ENCODE data around the gene MAP4K2. TPM values are rescaled to one million over a fixed set of nuclear protein-coding genes. Genes with fewer than 3 reads are reported as not detected.

The MAP4K2 gene
- total and polyA plus RNA-seq, 2 of the 13 experiments (the other 11 are each of a cell fraction or from before 2014, with no cell fraction given) = 8.3 to 17.6 TPM

DNA sequence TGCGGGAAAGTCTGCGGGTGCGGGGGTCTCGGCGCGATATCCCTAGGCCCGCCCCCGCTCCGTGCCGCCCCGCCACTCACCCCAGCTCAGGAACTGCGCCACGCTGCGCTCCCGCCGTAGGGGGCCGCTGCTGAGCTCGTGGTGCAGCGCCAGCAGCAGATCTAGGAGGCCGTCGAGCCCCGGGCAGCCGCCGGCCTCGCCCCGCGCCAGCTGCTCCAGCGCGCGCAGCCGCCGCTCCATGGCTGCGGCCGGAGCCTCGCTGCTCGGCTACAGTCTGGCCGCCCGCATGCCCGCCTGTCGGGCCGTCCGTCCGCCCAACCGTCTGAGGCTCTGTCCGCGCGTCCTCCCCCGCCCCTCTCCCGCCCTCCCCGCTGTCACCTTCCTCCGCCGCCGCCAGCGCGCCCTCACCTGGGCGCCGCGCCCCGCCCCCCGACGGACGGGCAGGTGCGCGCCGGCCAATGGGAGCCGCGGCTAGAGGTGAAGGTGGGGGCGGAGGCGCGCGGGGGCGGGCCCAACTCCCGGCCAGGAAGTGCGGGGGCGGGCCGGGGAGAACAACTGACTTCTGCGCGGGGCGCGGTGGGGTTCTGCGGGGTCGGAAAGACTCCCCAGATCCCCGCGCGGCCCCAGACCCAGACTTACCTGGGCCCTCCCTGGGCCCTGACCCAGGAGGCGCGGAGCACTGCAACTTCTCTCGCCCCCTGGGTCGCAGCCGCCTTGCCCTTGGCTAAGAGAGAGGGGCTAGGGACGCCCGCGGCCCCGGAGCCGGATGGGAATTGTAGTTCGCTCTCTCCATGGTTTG lies 41.5 kb upstream of the MAP4K2 start, which contains the start of gene CDC42BPG (continued):
- TF ChIP-seq HNRNPLL (IDR thresholded peaks at IDR 0.05; ENCODE audit: low read depth, low read length, poor library complexity, severe bottlenecking) = peak; percentile 89
- 0 out of 2 replicates have a peak, but pooled peaks have one; percentile 55 for TF ChIP-seq ZNF788 (CRISPR knock-in tag; IDR thresholded peaks at IDR 0.05; ENCODE audit: borderline replicate concordance)
- TF ChIP-seq CTCF (CRISPR knock-in tag; IDR thresholded peaks at IDR 0.05) = peak; percentile 58
- TF ChIP-seq ZNF468 (CRISPR knock-in tag; IDR thresholded peaks at IDR 0.05) = no peak
- no peak for TF ChIP-seq SOX6 (IDR thresholded peaks at IDR 0.05)
- TF ChIP-seq SOX6 (CRISPR knock-in tag; IDR thresholded peaks at IDR 0.05) = no peak
- TF ChIP-seq, protein P1, sequence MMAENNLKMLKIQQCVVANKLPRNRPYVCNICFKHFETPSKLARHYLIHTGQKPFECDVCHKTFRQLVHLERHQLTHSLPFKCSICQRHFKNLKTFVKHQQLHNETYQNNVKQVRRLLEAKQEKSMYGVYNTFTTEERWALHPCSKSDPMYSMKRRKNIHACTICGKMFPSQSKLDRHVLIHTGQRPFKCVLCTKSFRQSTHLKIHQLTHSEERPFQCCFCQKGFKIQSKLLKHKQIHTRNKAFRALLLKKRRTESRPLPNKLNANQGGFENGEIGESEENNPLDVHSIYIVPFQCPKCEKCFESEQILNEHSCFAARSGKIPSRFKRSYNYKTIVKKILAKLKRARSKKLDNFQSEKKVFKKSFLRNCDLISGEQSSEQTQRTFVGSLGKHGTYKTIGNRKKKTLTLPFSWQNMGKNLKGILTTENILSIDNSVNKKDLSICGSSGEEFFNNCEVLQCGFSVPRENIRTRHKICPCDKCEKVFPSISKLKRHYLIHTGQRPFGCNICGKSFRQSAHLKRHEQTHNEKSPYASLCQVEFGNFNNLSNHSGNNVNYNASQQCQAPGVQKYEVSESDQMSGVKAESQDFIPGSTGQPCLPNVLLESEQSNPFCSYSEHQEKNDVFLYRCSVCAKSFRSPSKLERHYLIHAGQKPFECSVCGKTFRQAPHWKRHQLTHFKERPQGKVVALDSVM (CRISPR knock-in tag; IDR thresholded peaks at IDR 0.05) = peak; percentile 36; the same call in 1 of the 2 replicates
- TF ChIP-seq, protein P2, sequence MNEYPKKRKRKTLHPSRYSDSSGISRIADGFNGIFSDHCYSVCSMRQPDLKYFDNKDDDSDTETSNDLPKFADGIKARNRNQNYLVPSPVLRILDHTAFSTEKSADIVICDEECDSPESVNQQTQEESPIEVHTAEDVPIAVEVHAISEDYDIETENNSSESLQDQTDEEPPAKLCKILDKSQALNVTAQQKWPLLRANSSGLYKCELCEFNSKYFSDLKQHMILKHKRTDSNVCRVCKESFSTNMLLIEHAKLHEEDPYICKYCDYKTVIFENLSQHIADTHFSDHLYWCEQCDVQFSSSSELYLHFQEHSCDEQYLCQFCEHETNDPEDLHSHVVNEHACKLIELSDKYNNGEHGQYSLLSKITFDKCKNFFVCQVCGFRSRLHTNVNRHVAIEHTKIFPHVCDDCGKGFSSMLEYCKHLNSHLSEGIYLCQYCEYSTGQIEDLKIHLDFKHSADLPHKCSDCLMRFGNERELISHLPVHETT (CRISPR knock-in tag; conservative IDR thresholded peaks at IDR 0.05) = 0 out of 2 replicates have a peak, but pooled peaks have one; percentile 33
- TF ChIP-seq STAG1 (CRISPR knock-in tag; IDR thresholded peaks at IDR 0.05) = peak; percentile 29
- no peak for TF ChIP-seq KLF16 (CRISPR knock-in tag; IDR thresholded peaks at IDR 0.05)
- TF ChIP-seq POGK (CRISPR knock-in tag; conservative IDR thresholded peaks at IDR 0.05) = peak; percentile 19; the same call in 1 of the 2 replicates
- peak; percentile 31 for TF ChIP-seq SALL1 (CRISPR knock-in tag; IDR thresholded peaks at IDR 0.05)
- TF ChIP-seq ZSCAN9 (CRISPR knock-in tag; IDR thresholded peaks at IDR 0.05; ENCODE audit: borderline replicate concordance) = no peak
- peak; percentile 37; the same call in 1 of the 2 replicates for TF ChIP-seq ZBTB38 (CRISPR knock-in tag; IDR thresholded peaks at IDR 0.05)
- TF ChIP-seq, protein P3, sequence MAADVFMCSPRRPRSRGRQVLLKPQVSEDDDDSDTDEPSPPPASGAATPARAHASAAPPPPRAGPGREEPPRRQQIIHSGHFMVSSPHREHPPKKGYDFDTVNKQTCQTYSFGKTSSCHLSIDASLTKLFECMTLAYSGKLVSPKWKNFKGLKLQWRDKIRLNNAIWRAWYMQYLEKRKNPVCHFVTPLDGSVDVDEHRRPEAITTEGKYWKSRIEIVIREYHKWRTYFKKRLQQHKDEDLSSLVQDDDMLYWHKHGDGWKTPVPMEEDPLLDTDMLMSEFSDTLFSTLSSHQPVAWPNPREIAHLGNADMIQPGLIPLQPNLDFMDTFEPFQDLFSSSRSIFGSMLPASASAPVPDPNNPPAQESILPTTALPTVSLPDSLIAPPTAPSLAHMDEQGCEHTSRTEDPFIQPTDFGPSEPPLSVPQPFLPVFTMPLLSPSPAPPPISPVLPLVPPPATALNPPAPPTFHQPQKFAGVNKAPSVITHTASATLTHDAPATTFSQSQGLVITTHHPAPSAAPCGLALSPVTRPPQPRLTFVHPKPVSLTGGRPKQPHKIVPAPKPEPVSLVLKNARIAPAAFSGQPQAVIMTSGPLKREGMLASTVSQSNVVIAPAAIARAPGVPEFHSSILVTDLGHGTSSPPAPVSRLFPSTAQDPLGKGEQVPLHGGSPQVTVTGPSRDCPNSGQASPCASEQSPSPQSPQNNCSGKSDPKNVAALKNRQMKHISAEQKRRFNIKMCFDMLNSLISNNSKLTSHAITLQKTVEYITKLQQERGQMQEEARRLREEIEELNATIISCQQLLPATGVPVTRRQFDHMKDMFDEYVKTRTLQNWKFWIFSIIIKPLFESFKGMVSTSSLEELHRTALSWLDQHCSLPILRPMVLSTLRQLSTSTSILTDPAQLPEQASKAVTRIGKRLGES (CRISPR knock-in tag; IDR thresholded peaks at IDR 0.05; ENCODE audit: borderline replicate concordance) = no peak
- no peak for TF ChIP-seq ZNF816 (CRISPR knock-in tag; IDR thresholded peaks at IDR 0.05; ENCODE audit: borderline replicate concordance)
- peak; percentile 99 for TF ChIP-seq ZNF777 (CRISPR knock-in tag; IDR thresholded peaks at IDR 0.05)
- TF ChIP-seq NR2C2 (CRISPR knock-in tag; IDR thresholded peaks at IDR 0.05; ENCODE audit: borderline replicate concordance) = 0 out of 2 replicates have a peak, but pooled peaks have one; percentile 31
- TF ChIP-seq ZFY (CRISPR knock-in tag; IDR thresholded peaks at IDR 0.05) = peak; percentile 62
